HG03060 (cell line): ENCODE results near the gene NPDC1.

Experiments
- ATAC-seq: cut with Tn5 transposase; IDR thresholded peaks from one replicate; pipeline ENCODE4 v1.9.1; 2021; ENCODE audit warnings: low read depth, moderate number of reproducible peaks; ENCODE audit not compliant: unreplicated experiment

The NPDC1 gene

DNA sequence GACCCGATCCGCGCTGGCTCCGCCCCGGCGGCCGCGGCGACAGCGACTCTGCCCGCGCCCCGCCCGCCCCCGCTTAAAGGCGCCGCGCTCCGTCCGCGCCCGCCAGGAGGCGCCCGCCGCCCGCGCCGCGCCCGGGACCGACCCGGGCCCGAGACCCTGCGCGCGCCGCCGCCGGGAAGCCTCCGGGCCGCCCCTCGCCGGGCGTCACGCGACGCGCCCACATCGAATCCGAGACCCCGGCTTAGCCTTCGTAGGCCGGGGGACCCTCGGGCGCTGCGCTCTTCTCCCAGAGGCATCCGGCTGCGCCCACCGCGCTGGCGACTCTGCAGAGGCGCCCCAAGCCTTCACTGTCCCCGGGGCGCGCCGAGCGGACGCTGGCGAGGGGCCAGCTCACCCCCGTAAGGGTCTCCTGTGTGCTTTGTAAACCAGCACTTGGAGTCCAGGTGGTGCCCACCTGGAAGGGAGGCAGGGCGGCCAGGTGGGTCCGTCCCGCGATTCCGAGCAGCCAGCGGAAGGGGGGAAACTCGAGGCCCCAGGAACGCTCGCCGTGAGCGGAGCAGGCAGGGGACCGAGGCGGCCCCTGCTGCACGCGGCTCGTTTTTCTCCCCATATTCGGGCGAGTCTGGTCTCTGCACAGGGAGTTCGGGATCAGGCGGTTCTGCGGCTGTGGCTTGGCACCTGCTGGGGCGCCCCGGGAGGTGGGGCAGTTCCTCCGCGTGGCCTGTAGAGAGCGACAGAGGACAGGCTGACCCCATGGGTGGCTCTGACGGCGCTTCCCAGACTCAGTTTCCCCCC, 17.5 kb downstream of the NPDC1 start:
- ATAC-seq: no peak

DNA sequence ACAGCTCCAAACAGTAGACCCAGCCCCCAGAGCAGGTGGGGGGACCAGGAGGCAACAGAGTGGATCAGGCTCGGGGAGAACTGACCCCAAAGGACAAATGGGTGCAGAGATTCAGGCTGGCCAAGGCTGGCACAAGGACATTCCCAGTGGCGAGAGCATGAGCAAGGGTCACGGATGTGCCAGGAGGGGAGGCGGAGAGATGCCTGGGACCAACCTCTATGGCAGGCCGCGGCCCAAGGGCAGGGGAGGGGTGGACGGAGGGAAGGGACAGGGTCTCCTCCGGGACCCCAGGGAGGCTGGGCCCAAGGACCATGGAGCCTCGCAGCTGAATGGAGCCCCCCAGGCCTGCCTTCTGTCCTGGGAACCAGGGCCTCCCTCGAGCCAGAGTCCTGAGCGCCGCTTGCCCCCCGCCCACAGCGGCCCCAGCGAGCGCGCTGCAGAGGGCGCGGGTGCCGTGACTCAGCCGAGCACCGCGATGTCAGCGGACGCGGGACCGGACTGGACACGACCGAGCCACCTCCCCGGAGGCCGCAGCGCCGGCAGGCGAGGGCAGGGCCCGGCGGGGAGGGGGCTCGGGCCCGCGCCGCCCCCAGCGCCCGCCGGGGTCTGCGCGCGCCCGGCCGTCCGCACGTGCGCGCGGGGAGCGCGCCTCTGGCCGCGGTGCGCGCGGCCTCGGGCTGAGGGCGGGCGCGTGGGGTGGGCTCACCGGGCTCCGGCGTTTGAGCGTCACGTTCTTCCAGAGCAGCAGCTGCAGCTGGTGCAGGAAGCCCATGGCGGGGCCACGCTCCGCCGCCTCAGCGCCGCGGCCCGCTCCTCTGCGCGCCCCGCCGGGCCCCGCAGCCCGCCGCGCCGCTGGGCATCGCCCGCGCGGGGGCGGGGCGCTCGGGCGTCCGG, 18.4 kb downstream of the NPDC1 start, which contains the start of gene ABCA2:
Gene ABCA2, minus strand, starts transcription at position 869 of the 894 bp plus-strand sequence. Its CDS starts 97 bp downstream, at position 772.
- ATAC-seq: no peak

DNA sequence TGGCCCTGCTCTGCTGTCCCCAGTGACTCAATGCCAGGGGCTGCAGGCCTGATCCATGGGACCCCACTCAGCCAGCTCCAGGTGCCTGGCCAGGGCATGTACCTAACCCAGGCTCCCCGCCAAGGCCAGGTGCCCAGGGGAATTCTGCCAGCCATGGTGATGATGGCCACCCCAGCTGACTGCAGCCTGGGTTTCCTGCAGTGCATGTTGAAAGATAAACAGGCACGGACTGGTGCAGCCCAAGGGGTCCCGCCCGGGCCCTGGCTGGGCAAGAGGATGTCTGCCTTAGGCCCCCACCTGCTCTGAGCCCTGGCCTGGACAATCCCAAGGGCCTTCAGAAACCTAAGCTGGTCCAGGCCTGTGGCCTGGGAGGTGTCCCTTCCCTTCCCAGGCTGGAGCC, 19.1 kb downstream of the NPDC1 start:
- no peak for ATAC-seq

DNA sequence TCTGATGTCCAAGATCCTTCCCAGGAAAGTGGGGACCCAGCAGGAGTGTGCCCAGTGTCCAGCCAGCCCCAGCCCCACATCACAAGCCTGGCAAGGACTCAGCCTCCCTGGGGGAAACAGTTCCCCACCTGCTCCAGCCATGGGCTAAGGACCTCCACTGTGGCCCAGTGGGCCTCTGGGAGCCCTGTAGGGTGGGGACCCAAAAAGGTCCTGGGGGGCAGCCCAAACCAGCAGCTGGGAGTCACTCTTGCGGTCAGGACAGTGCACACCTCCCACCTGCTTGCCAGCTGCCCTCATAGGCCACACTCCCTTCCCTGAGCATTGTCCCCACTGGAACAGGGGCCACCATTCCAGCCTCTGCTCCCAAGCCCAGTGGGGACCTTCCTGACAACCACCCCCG, 19.6 kb downstream of the NPDC1 start:
- no peak for ATAC-seq

DNA sequence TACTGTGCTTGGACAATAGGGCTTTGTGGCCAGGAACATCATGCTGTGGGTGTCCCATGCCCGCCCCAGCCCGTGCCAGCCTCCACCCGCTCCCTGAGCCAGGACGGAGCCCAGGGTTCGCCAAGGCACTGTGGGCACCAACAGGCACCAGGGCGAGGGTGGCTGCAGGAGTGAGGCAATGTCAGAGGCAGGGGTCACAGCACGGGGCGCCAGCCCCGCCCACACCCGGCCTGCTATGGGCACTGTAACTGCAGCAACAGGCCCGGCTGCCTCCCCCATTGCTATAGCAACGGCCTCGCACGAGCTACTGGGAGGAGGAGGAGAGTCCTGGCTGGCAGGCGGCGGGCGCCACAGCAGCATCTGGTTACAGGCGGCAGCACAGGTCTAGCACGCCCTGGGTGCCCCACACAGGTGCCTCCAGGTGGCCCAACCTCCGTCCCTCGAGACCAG, 20.4 kb downstream of the NPDC1 start:
- no peak for ATAC-seq

DNA sequence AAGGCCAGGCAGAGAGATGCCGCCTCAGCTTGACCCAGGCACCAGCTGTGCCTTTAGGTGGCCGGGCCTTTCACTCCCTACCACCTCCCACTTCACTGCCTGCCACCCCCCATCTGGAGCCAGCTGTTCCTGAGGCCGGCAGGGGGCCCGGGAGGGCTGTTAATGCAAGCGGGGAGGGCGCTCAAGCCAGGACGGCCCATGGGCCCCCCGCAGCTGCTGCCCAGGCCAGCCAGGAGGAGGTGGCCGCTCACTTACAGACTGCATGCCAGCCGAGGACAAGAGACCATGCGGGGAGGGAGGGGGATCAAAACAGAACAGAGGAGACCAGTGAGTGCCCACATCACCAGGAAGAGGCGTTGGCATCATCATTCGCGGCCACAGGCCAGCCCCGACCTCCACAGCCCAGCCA, 22.4 kb downstream of the NPDC1 start:
- ATAC-seq: no peak

DNA sequence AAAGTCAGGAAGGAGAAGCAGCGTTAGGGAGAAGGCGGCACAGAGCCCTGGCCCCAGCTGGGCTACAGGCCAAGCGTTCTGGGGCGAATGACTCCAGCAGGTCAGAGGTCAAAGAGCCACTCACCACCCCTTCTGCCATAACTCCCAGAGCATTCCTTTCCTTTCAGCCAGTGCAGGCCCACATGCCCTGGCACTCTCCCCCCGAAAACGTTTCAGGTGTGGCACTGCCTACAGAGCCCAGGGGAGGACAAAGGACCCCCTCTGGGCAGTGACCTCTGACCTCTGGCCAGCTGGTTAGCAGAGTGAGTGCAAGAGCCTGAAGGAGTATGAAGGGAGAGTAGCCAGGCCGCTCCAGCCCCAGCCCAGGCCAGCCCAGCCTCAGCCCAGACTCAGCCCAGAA, 22.8 kb downstream of the NPDC1 start:
- ATAC-seq: no peak

DNA sequence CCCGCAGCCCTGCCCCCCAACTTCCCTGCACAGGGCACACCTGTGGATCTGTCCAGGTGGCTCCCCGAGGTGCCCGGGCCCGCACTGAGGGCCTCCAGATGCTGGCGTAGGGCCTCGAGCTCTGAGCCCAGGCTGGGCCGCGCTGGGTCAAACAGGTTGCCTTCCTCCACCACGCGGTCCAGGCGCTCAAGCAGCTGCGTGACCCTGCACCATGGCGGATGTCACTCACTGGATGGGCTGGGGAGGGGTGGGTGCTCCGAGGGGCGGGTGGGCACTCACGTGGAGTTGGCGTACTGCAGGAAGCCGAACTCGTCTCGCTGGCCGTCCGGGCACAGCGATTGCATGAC, 23.3 kb downstream of the NPDC1 start:
- no peak for ATAC-seq

DNA sequence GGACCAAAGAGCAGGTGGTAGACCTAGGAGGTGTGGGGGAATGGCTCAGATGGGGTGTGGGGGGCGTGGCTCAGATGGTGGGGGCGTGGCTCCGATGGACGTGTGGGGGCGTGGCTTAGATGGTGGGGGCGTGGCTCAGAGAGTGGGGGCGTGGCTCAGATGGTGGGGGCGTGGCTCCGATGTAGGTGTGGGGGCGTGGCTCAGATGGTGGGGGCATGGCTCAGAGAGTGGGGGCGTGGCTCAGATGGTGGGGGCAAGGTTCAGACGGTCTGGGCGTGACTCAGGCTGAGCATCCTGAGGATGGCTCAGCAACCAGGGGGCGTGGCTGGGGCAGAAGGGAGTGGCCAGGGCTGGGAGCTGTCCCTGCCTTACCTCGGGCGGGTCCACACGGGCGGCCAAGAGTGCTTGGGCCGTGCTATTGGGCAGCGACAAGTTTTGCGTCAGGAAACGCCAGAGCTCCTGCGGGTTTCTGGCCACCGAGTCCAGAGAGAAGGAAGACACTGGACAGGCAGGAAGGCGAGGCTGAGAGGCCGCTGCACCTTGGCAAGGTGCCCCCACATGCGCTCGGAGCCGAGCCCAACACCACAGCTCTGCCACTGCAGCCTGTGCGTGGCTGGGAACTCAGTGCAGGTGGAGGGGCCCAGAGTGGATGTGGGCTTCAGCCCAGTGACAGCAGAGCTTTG, 23.9 kb downstream of the NPDC1 start:
- no peak for ATAC-seq

DNA sequence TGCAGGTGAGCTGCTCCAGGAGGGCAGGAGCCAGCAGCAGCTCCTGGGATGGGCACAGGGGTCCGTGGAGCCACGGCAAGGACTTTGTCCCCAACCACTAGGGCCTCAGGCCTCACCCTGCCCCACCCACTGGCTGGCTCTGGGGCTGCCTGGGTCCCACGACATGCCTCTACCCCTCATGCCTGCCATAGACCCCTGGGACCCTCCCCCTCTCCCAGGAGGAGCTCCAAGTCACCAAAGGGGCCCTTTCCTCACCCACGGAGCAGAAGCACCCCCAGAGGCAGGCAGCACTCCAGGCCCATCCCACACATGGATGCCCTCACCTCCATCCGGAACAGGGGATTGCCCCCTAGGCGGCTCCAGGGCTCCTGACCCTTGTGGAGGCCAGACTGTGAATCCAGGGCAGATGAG, 24.4 kb downstream of the NPDC1 start:
- ATAC-seq: no peak

DNA sequence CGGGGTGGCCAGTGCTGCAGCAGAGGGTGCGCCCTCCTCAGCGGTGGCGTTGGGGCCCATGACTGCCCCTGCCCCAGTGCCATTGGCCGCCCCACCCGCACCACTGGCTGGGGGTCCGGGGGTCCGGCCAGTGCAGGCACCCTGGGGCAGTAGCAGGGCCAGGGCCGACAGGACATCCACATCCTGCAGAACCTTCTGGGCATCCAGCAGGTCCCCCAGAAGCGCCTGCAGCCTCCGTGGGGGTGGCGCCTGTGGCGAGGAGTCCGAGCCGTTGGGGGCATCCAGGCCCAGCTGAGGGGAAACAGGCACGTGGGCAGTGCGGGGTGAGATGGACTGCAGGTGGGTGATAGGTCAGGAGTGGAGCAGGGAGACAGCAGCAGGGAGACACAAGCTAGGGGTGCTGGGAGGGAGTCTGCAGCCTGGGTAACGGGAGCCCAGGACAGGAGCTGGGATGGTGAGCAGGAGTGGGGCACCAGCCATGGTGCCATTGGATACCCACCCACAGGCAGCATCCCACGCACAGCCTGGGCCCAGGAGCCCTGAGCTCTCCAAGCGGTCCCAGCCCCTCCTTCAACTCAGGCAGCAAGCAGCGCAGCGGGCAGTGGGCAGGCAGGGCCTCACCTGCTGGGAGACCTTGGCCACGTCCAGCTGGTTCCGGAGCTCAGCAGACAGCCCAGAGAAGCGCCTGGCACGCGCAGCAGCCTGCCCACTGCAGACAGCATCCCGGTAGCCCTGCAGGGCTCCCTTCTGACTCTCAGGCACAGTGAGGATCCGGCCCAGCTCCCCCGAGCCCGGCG, 25.0 kb downstream of the NPDC1 start:
- ATAC-seq: no peak

DNA sequence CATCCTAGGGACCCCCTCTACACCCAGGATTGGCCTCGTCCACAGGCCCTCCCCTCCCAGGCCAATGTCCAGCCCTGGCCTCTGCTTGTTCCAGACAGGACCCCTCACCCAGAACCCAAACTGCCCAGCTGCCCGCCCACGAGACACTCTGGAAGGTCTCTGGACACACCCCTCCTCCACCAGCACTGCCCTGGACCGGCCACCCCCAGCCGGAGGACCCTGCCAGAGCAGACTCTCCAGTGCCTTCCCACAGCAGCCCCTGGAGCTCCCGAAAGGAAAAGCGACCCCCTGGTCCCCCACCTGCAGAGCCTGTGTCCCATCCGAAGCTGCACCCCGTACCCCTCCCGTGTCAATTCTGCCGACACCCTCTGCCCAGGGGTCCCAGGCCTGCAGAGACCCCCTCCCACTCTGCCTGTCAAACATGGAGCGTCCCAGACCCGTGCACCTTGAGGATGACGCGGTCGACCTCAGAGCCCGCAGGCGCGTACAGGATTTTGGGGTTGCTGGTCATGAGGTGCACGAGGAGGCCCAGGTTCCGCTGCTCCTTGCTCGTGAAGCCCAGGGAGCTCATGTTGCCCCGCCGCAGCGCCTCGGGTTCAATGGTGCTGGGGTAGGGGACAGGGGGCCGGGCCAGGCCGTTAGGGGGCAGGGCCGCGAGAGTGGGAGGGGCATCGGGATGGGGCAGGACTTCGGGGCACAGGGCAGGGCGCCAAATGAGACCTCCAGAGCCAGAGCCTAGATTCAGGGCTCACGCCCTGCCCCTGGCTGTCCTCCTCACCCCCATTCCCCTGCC, 25.9 kb downstream of the NPDC1 start:
- ATAC-seq: no peak

DNA sequence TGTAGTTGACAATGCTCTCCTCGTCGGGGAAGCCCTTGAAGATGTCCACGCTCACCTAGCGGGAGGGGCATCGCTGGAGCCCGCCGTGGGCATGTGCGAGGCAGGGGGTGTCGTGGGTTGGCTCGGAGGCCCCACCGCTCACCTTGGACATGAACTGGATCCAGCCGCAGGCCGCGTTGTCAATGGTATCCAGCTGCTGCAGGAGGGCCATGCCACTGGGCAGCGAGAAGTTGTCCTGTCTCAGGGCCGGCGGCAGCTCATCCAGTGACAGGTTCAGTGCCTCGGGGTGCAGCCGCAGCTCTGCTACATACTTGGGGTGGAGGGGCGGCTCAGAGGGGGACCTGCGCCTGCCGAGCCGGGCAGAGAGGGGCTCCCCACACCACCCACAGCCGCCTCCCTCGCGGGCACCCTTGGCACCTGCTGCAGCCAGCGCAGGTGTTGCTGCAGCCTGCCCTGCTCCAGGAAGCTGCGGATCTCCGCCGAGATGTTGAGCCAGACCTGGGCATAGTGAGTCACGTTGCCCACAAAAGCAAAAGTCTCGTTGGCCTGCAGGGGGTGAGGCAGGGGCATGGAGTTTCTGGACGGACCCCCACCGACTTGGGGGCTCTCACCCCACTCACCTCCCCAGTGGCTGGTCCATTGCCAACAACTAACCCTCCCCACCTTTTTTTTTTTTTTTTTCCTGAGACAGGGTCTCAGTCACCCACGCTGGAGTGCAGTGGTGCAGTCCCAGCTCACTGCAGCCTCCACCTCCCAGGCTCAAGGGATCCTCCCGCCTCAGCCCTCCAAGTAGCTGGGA, 27.0 kb downstream of the NPDC1 start:
- no peak for ATAC-seq

DNA sequence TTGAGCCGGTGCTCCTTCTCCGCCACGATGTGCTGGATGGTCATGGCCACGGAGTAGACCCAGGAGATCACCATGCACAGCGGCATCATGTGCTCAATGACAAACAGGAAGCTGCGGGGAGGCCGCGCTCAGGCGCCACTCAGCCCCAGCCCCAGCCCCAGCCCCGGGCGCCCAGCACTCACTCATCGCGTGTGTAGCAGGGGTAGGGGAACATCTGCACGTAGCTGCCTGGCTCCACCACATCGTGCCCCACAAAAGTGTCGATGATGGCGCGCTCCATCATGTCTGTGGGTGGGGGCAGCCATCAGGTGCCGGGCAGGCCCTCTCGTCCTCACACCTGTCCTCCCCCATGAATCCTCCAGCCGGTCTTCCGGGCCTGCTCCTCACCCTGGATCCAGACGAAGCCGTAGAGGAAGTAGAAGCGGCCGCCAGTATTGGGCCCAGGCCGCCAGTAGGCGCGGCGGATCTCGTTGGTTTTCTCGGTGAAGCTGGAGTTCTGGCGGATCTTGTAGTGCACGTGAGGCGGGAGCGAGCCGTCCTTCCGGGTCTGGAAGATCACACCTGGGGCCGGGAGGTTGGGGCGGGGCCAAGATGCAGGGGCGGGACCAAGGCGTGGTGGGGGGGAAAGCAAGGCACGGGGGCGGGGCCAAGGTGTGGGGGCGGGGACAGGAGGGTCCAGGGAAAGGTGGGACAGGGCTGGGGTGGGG, 28.0 kb downstream of the NPDC1 start:
- no peak for ATAC-seq

DNA sequence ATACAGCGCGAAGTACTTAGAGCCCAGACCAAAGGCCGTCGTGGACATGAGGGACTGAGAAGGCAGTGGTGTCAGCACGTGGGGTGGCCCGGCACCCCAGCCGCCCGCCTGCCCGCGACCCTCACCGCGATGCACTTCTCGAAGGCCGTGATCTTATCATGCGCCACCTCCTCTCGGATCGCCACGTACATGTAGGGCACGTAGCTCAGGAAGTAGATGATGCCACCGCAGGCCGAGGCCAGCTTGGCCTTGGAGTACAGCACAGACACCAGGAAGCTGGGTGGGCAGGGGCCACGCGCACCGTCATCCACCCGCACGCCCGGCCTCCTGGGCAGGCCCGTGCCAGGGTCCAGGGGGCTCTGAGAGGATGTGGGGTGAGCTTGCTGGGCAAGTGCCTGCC, 28.9 kb downstream of the NPDC1 start:
- no peak for ATAC-seq

DNA sequence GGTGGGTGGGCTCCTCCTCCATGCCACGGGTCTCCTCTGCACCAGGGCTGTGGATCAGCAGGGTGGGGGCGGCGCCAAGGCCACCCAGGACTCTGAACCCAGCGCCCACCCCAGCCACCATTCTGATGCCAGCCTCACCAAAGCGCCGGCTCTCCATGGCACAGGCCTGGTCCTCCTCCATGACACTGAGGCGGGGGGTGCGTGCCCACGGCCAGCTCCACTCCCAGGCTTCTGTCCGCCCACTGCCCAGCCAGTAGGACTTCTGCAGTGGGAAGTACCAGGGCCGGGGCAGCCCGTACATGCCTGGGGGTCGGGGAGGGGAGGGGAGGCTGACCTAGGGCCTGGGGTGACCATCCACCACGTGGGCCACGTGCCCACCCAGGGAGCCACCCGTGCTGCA, 29.5 kb downstream of the NPDC1 start:
- no peak for ATAC-seq

DNA sequence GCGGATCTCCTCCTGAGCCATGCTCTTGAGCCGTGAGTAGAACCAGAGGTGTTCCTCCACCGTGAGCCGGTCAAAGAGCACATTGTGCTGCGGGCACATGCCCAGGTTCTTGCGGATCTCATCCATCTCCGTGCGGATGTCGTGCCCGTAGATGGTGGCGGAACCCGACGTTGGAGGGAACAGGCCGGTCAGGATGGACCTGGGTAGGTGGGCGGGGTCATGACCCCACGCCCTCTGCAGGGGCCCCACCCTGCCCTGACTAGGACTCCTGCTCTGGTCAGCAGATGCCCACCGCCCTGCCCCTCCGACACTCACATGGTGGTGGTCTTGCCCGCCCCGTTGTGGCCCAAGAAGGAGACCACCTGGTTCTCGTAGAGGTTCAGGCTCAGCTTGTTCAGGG, 30.0 kb downstream of the NPDC1 start:
- ATAC-seq: no peak

DNA sequence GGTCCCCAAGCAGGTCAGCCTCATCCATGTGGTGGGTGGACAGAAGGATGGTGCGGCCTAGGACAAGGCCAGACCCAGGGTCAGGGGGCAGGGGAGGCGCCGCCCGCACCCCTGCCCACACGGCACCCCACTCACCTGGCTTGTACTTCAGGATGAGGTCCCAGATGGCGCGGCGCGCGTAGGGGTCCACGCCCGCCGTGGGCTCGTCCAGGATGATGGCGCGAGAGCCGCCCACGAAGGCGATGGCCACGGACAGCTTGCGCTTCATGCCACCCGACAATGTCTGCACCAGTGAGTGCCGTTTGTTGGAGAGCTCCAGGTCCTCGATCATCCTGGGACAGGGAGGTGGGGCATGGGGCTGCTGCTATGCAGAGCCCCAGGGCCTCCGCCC, 30.4 kb downstream of the NPDC1 start:
- no peak for ATAC-seq
